ENCODE data around the gene SAMMSON.

The SAMMSON gene

GRCh38 chr3:70095260-70095659 lies 95.7 kb downstream of the SAMMSON start:
- DNase-seq, result no peak

GRCh38 chr3:70096376-70097066 lies 97.0 kb downstream of the SAMMSON start:
- DNase-seq, result no peak

GRCh38 chr3:70097084-70097483 lies 97.6 kb downstream of the SAMMSON start:
- DNase-seq, result no peak

- no peak for DNase-seq
Observed at GRCh38 chr3:70108072-70108471, 108.5 kb downstream of the SAMMSON start.

GRCh38 chr3:70108546-70108945 lies 109.0 kb downstream of the SAMMSON start:
- no peak for DNase-seq

GRCh38 chr3:70110066-70110465 lies 110.5 kb downstream of the SAMMSON start:
- DNase-seq, result no peak

GRCh38 chr3:70111411-70111810 lies 111.9 kb downstream of the SAMMSON start:
- no peak for DNase-seq

GRCh38 chr3:70112751-70113150 lies 113.2 kb downstream of the SAMMSON start:
- no peak for DNase-seq

- DNase-seq, result no peak
Observed at GRCh38 chr3:70114431-70114830, 114.9 kb downstream of the SAMMSON start.

GRCh38 chr3:70119879-70120278 lies 120.3 kb downstream of the SAMMSON start:
- DNase-seq, result no peak

Measured in stimulated activated CD4-positive, alpha-beta T cell treated with anti-CD3 and anti-CD28 coated beads, Interleukin-2, amount 100 ng/mL, for 48 hours (primary cell).